ENCODE measurements around the gene ADAM12. TPM values are rescaled to one million over a fixed set of nuclear protein-coding genes. Genes with fewer than 3 reads are reported as not detected.

The ADAM12 gene
- total RNA-seq, 2 experiments from 2014 or later: 1.2 to 1.5 TPM

DNA sequence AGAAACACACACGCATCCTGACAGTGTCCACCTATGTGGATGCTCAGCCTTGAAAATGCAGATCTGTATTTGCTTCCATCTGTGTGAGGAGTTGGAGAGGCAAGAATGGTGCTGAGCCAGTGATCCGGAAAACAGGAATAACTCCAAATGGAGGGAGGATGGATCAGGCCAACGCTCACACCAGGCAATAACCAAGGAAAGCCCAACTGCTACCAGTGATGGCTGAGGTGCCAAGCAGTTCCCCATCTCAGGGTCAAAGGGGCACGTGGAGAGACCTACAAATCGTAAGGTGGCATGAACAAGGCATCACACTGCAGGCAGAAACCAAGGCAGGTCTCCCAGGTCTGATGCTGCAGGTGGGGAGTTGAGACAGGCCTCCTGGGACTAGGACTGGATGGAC lies 153.6 kb downstream of the ADAM12 start:
- no peaks in the 10 kb centered on the region for H3K36me3 Mint-ChIP-seq (ENCODE audit: low read depth)

GRCh38 chr10:126233182-126234148 lies 154.8 kb downstream of the ADAM12 start:
- Mint-ChIP-seq H3K27ac (no peak overlapping the region), H3K36me3 (ENCODE audit: low read depth) (no peaks in the 10 kb centered on the region), H3K4me3 (no peak overlapping the region), H3K27me3 (peaks cover 7% of the 10 kb centered on the region), H3K4me1 (ENCODE audit: low read depth) (no peaks in the 10 kb centered on the region), H3K9me3 (peaks cover 6% of the 10 kb centered on the region)
- ChIA-PET POLR2A (no interaction called here), CTCF (no interaction called here)
- Histone ChIP-seq H3K4me1 (ENCODE audit: insufficient read depth, low read length) (no peaks in the 10 kb centered on the region), H3K36me3 (ENCODE audit: insufficient read depth, low read length) (no peaks in the 10 kb centered on the region), H3K4me3 (ENCODE audit: low read length) (no peak overlapping the region), H3K9me3 (ENCODE audit: control insufficient read depth in 1 of 2, insufficient read depth in 1 of 2, low read length in 2 of 2) (peaks cover 9 to 23% of the 10 kb centered on the region in 2 experiments), H3K27ac (ENCODE audit: low read depth in 1 of 2, low read length in 2 of 2) (no peak overlapping the region), H3K27me3 (ENCODE audit: control insufficient read depth in 1 of 2, insufficient read depth in 2 of 2, low read length in 2 of 2) (no peaks in the 10 kb centered on the region)
- ATAC-seq (ENCODE audit: poor library complexity) (no peak), DNase-seq (no peak)
- no peak for TF ChIP-seq CTCF (IDR thresholded peaks at IDR 0.05)
- intact Hi-C loops (cut with DNase I, micrococcal nuclease): no loop called here

More for the DNA sequence above, 153.6 kb downstream of the ADAM12 start:
- intact Hi-C loops (cut with DNase I, micrococcal nuclease): no loop called here
- Histone ChIP-seq H3K4me1 (ENCODE audit: insufficient read depth, low read length) (no peaks in the 10 kb centered on the region), H3K9me3 (ENCODE audit: control insufficient read depth in 1 of 2, insufficient read depth in 1 of 2, low read length in 2 of 2) (peaks cover 9 to 23% of the 10 kb centered on the region in 2 experiments), H3K36me3 (ENCODE audit: insufficient read depth, low read length) (no peaks in the 10 kb centered on the region), H3K27me3 (ENCODE audit: control insufficient read depth in 1 of 2, insufficient read depth in 2 of 2, low read length in 2 of 2) (no peaks in the 10 kb centered on the region), H3K4me3 (ENCODE audit: low read length) (no peak overlapping the region), H3K27ac (ENCODE audit: low read depth in 1 of 2, low read length in 2 of 2) (no peak overlapping the region)
- ChIA-PET POLR2A (no interaction called here), CTCF (no interaction called here)
- Mint-ChIP-seq H3K27ac (no peak overlapping the region), H3K4me3 (no peak overlapping the region), H3K9me3 (peaks cover 6% of the 10 kb centered on the region), H3K4me1 (ENCODE audit: low read depth) (no peaks in the 10 kb centered on the region), H3K27me3 (peaks cover 7% of the 10 kb centered on the region)
- DNase-seq (no peak), ATAC-seq (ENCODE audit: poor library complexity) (no peak)
- TF ChIP-seq CTCF (IDR thresholded peaks at IDR 0.05): no peak

- no peaks in the 10 kb centered on the region for H3K36me3 ChIP-seq (ENCODE audit: insufficient read depth, low read length)
- intact Hi-C loops (cut with DNase I, micrococcal nuclease): no loop called here
- Mint-ChIP-seq H3K9me3 (peaks cover 6% of the 10 kb centered on the region), H3K27me3 (peaks cover 7% of the 10 kb centered on the region), H3K4me3 (no peak overlapping the region), H3K36me3 (ENCODE audit: low read depth) (no peaks in the 10 kb centered on the region), H3K27ac (no peak overlapping the region), H3K4me1 (ENCODE audit: low read depth) (no peaks in the 10 kb centered on the region)
- ChIA-PET CTCF (no interaction called here), POLR2A (no interaction called here)
- H3K27me3 ChIP-seq (ENCODE audit: control insufficient read depth in 1 of 2, insufficient read depth in 2 of 2, low read length in 2 of 2): no peaks in the 10 kb centered on the region
- H3K27ac ChIP-seq (ENCODE audit: low read depth in 1 of 2, low read length in 2 of 2): no peak overlapping the region
- no peaks in the 10 kb centered on the region for H3K4me1 ChIP-seq (ENCODE audit: insufficient read depth, low read length)
- no peak for DNase-seq
- no peak for TF ChIP-seq CTCF (IDR thresholded peaks at IDR 0.05)
- H3K4me3 ChIP-seq (ENCODE audit: low read length): no peak overlapping the region
- H3K9me3 ChIP-seq (ENCODE audit: control insufficient read depth in 1 of 2, insufficient read depth in 1 of 2, low read length in 2 of 2): peaks cover 0 to 8% of the 10 kb centered on the region in 2 experiments
- no peak for ATAC-seq (ENCODE audit: poor library complexity)
Observed at GRCh38 chr10:126230587-126230986, 157.7 kb downstream of the ADAM12 start.

All from CD4-positive, alpha-beta T cell (primary cell).